Measurements from ENCODE around the gene ERC2.

ERC2 gene

GRCh38 chr3:55604846-55605245 is 863.4 kb downstream of the ERC2 start:
- no peak for TF ChIP-seq CTCF (IDR thresholded peaks at IDR 0.05; ENCODE audit: control insufficient read depth, insufficient read depth, low read depth, low read length, missing control alignments)
- no peak for DNase-seq (ENCODE audit: low read depth)
- no peak overlapping the region for H3K4me3 ChIP-seq (ENCODE audit: control insufficient read depth, low read depth, low read length)

GRCh38 chr3:55604402-55604801 is 863.9 kb downstream of the ERC2 start:
- DNase-seq (ENCODE audit: low read depth) = no peak
- no peak overlapping the region for H3K4me3 ChIP-seq (ENCODE audit: control insufficient read depth, low read depth, low read length)
- no peak for TF ChIP-seq CTCF (IDR thresholded peaks at IDR 0.05; ENCODE audit: control insufficient read depth, insufficient read depth, low read depth, low read length, missing control alignments)

- DNase-seq (ENCODE audit: low read depth) = no peak
- TF ChIP-seq CTCF (IDR thresholded peaks at IDR 0.05; ENCODE audit: control insufficient read depth, insufficient read depth, low read depth, low read length, missing control alignments) = no peak
- no peak overlapping the region for H3K4me3 ChIP-seq (ENCODE audit: control insufficient read depth, low read depth, low read length)
Observed at GRCh38 chr3:55601366-55602080, 866.7 kb downstream of the ERC2 start.

GRCh38 chr3:55598224-55598623 is 870.0 kb downstream of the ERC2 start:
- no peak for TF ChIP-seq CTCF (IDR thresholded peaks at IDR 0.05; ENCODE audit: control insufficient read depth, insufficient read depth, low read depth, low read length, missing control alignments)
- no peak for DNase-seq (ENCODE audit: low read depth)
- no peak overlapping the region for H3K4me3 ChIP-seq (ENCODE audit: control insufficient read depth, low read depth, low read length)

- TF ChIP-seq CTCF (IDR thresholded peaks at IDR 0.05; ENCODE audit: control insufficient read depth, insufficient read depth, low read depth, low read length, missing control alignments) = no peak
Observed at GRCh38 chr3:55597641-55598040, 870.6 kb downstream of the ERC2 start.

GRCh38 chr3:55596212-55596611 is 872.1 kb downstream of the ERC2 start:
- DNase-seq (ENCODE audit: low read depth) = no peak
- H3K4me3 ChIP-seq (ENCODE audit: control insufficient read depth, low read depth, low read length) = no peak overlapping the region
- TF ChIP-seq CTCF (IDR thresholded peaks at IDR 0.05; ENCODE audit: control insufficient read depth, insufficient read depth, low read depth, low read length, missing control alignments) = no peak

More at GRCh38 chr3:55597641-55598040, 870.6 kb downstream of the ERC2 start:
- DNase-seq (ENCODE audit: low read depth) = no peak
- no peak overlapping the region for H3K4me3 ChIP-seq (ENCODE audit: control insufficient read depth, low read depth, low read length)

Data from AG09309 (cell line).